Measurements from ENCODE around the gene ADAMTS3. TPM values are rescaled to one million over a fixed set of nuclear protein-coding genes. Genes with fewer than 3 reads are reported as not detected.

ADAMTS3 gene
- total RNA-seq, 2 experiments from 2014 or later, result not detected

GRCh38 chr4:72358483-72358882 is 210.5 kb downstream of the ADAMTS3 start:
- Mint-ChIP-seq H3K27ac (no peak overlapping the region), H3K4me1 (ENCODE audit: low read depth) (no peaks in the 10 kb centered on the region), H3K4me3 (no peak overlapping the region), H3K9me3 (no peaks in the 10 kb centered on the region), H3K36me3 (ENCODE audit: low read depth) (no peaks in the 10 kb centered on the region), H3K27me3 (no peaks in the 10 kb centered on the region)
- ATAC-seq, result no peak
- no peak for DNase-seq
- no peak for TF ChIP-seq CTCF (IDR thresholded peaks at IDR 0.05)
- CTCF ChIA-PET, result no interaction called here
- intact Hi-C loops (cut with micrococcal nuclease), result no loop called here
- POLR2A ChIA-PET, result no interaction called here

GRCh38 chr4:72357908-72358307 is 211.1 kb downstream of the ADAMTS3 start:
- intact Hi-C loops (cut with micrococcal nuclease), result no loop called here
- no peak for ATAC-seq
- no peak for TF ChIP-seq CTCF (IDR thresholded peaks at IDR 0.05)
- POLR2A ChIA-PET, result no interaction called here
- Mint-ChIP-seq H3K27ac (no peak overlapping the region), H3K36me3 (ENCODE audit: low read depth) (no peaks in the 10 kb centered on the region), H3K9me3 (no peaks in the 10 kb centered on the region), H3K27me3 (no peaks in the 10 kb centered on the region), H3K4me1 (ENCODE audit: low read depth) (no peaks in the 10 kb centered on the region), H3K4me3 (no peak overlapping the region)
- no peak for DNase-seq
- CTCF ChIA-PET, result no interaction called here

- POLR2A ChIA-PET, result no interaction called here
- TF ChIP-seq CTCF (IDR thresholded peaks at IDR 0.05), result no peak
- no peaks in the 10 kb centered on the region for H3K4me1 Mint-ChIP-seq (ENCODE audit: low read depth)
- intact Hi-C loops (cut with micrococcal nuclease), result no loop called here
- DNase-seq (no peak), ATAC-seq (no peak)
- H3K9me3 Mint-ChIP-seq, result no peaks in the 10 kb centered on the region
- no peak overlapping the region for H3K27ac Mint-ChIP-seq
- no peaks in the 10 kb centered on the region for H3K36me3 Mint-ChIP-seq (ENCODE audit: low read depth)
- no peaks in the 10 kb centered on the region for H3K27me3 Mint-ChIP-seq
- CTCF ChIA-PET, result no interaction called here
- H3K4me3 Mint-ChIP-seq, result no peak overlapping the region
Measured at GRCh38 chr4:72352711-72353110, 216.3 kb downstream of the ADAMTS3 start.

- H3K4me1 Mint-ChIP-seq (ENCODE audit: low read depth), result no peaks in the 10 kb centered on the region
- DNase-seq (no peak), ATAC-seq (no peak)
- no peak overlapping the region for H3K4me3 Mint-ChIP-seq
- CTCF ChIA-PET, result interaction anchor here (1.3 kb wide), 1 partner anchor 25 kb away, joined by 4 read pairs; no protein-coding TSS in a partner anchor
- H3K27ac Mint-ChIP-seq, result no peak overlapping the region
- peaks cover 1% of the 10 kb centered on the region for H3K27me3 Mint-ChIP-seq
- intact Hi-C loops (cut with micrococcal nuclease), result no loop called here
- POLR2A ChIA-PET, result no interaction called here
- no peaks in the 10 kb centered on the region for H3K9me3 Mint-ChIP-seq
- H3K36me3 Mint-ChIP-seq (ENCODE audit: low read depth), result no peaks in the 10 kb centered on the region
- TF ChIP-seq CTCF (IDR thresholded peaks at IDR 0.05), result no peak
Measured at GRCh38 chr4:72351521-72351920, 217.5 kb downstream of the ADAMTS3 start.

GRCh38 chr4:72348701-72349100 is 220.3 kb downstream of the ADAMTS3 start:
- no peaks in the 10 kb centered on the region for H3K9me3 Mint-ChIP-seq
- POLR2A ChIA-PET, result no interaction called here
- intact Hi-C loops (cut with micrococcal nuclease), result no loop called here
- H3K4me3 Mint-ChIP-seq, result no peak overlapping the region
- H3K36me3 Mint-ChIP-seq (ENCODE audit: low read depth), result no peaks in the 10 kb centered on the region
- ATAC-seq (no peak), DNase-seq (no peak)
- CTCF ChIA-PET, result no interaction called here
- H3K4me1 Mint-ChIP-seq (ENCODE audit: low read depth), result no peaks in the 10 kb centered on the region
- no peak for TF ChIP-seq CTCF (IDR thresholded peaks at IDR 0.05)
- H3K27ac Mint-ChIP-seq, result no peak overlapping the region
- peaks cover 1% of the 10 kb centered on the region for H3K27me3 Mint-ChIP-seq
